Heart left ventricle (tissue), 13 donors: ENCODE data around the gene HES1.

ENCODE experiments used
- CTCF ChIP-seq, 12 donors: fragments of 200-600 bp; sonication (generic) in 4 of 12; IDR thresholded peaks; one replicate each; pipeline versions ENCODE4 v1.5.0 to v1.8.0; 2018 to 2022; ENCODE audit warnings: antibody characterized with exemption in 12 of 12, mild to moderate bottlenecking in 5 of 12
- POLR2A ChIP-seq, 2 donors: fragments of 450-650 bp; IDR thresholded peaks; one replicate each; pipeline ENCODE4 v1.6.1; 2017; ENCODE audit warnings: antibody characterized with exemption in 2 of 2, mild to moderate bottlenecking in 2 of 2, moderate library complexity in 2 of 2
- donor health status: ischemic (EF 13 %, LVEDD 7.1; RV severe dilation, severe dysfunction).
- donor health status: DM: no; HTN: yes; CAD: no.
- donor health status: DM: no; HTN: no; CAD: no.
- donor health status: ischemic (EF 25% LVEDD 6.9; RV normal size, moderate dysfunction).
- donor health status: ischemic (EF 25% LVEDD 5.7; RV mildly dilated, moderate dysfunction).
- donor health status: ischemic (EF 35%, LVEDD 5.7; RV mildly dilated, moderate dysfunction).
- donor health status: nonischemic (EF 11% LVEDD 7.7; RV severe dilation, severe dysfunction).
- donor health status: DM: yes; HTN: yes; CAD: no.
- donor health status: PGD.
- donor health status: ischemic (EF 29% LVEDD 5.4; RV normal size, mild dysfunction).
- donor health status: nonischemic (EF 23%, LVEDD 6.1; RV moderate dilation, normal function).

- TF ChIP-seq POLR2A (IDR thresholded peaks at IDR 0.05) (no peak), CTCF (IDR thresholded peaks at IDR 0.05) (no peak)
Observed at GRCh38 chr3:194090716-194091115, 45.2 kb upstream of the HES1 start.
